ENCODE measurements around the gene IQSEC1. TPM values are rescaled to one million over a fixed set of nuclear protein-coding genes. Genes with fewer than 3 reads are reported as not detected.

IQSEC1 gene
- polyA plus RNA-seq, 1 experiment = 3.6 TPM

GRCh38 chr3:12948891-12949711 is 124.1 kb downstream of the IQSEC1 start:
- ChIA-PET CTCF (interaction anchor here (1.3 kb wide), 1 partner anchor 46 kb away, joined by 3 read pairs; no protein-coding TSS in a partner anchor), POLR2A (no interaction called here)
- Histone ChIP-seq H3K9me3 (ENCODE audit: control insufficient read depth, insufficient read depth, low read length) (no peaks in the 10 kb centered on the region), H3K27ac (ENCODE audit: low read depth, low read length) (no peak overlapping the region), H3K4me3 (ENCODE audit: low read depth, low read length) (no peak overlapping the region), H3K27me3 (ENCODE audit: control insufficient read depth, insufficient read depth, low read length) (no peaks in the 10 kb centered on the region)
- DNase-seq (ENCODE audit: low read depth, low spot score) = no peak
- TF ChIP-seq CTCF (IDR thresholded peaks at IDR 0.05; ENCODE audit: low read depth, low read length) = no peak

GRCh38 chr3:12948371-12948770 is 124.9 kb downstream of the IQSEC1 start:
- TF ChIP-seq CTCF (IDR thresholded peaks at IDR 0.05; ENCODE audit: low read depth, low read length) = no peak
- no peak for DNase-seq (ENCODE audit: low read depth, low spot score)
- H3K27ac ChIP-seq (ENCODE audit: low read depth, low read length) = peak overlapping the region; percentile 52
- CTCF ChIA-PET = interaction anchor here (0.9 kb wide), 1 partner anchor 11 kb away, joined by 4 read pairs; no protein-coding TSS in a partner anchor
- no peaks in the 10 kb centered on the region for H3K9me3 ChIP-seq (ENCODE audit: control insufficient read depth, insufficient read depth, low read length)
- H3K27me3 ChIP-seq (ENCODE audit: control insufficient read depth, insufficient read depth, low read length) = no peaks in the 10 kb centered on the region
- H3K4me3 ChIP-seq (ENCODE audit: low read depth, low read length) = no peak overlapping the region
- POLR2A ChIA-PET = no interaction called here

GRCh38 chr3:12947504-12948369 is 125.5 kb downstream of the IQSEC1 start:
- no peak overlapping the region for H3K4me3 ChIP-seq (ENCODE audit: low read depth, low read length)
- H3K27ac ChIP-seq (ENCODE audit: low read depth, low read length) = peak overlapping the region; percentile 52
- ChIA-PET CTCF (interaction anchor here (0.9 kb wide), 2 partner anchors 11 to 36 kb away, joined by 4 read pairs; no protein-coding TSS in a partner anchor), POLR2A (no interaction called here)
- H3K9me3 ChIP-seq (ENCODE audit: control insufficient read depth, insufficient read depth, low read length) = no peaks in the 10 kb centered on the region
- DNase-seq (ENCODE audit: low read depth, low spot score) = peak; percentile 29
- H3K27me3 ChIP-seq (ENCODE audit: control insufficient read depth, insufficient read depth, low read length) = no peaks in the 10 kb centered on the region
- TF ChIP-seq CTCF (IDR thresholded peaks at IDR 0.05; ENCODE audit: low read depth, low read length) = peak; percentile 25

GRCh38 chr3:12946649-12947316 is 126.4 kb downstream of the IQSEC1 start:
- DNase-seq (ENCODE audit: low read depth, low spot score) = no peak
- Histone ChIP-seq H3K9me3 (ENCODE audit: control insufficient read depth, insufficient read depth, low read length) (no peaks in the 10 kb centered on the region), H3K27me3 (ENCODE audit: control insufficient read depth, insufficient read depth, low read length) (no peaks in the 10 kb centered on the region), H3K4me3 (ENCODE audit: low read depth, low read length) (no peak overlapping the region), H3K27ac (ENCODE audit: low read depth, low read length) (no peak overlapping the region)
- POLR2A ChIA-PET = no interaction called here
- CTCF ChIA-PET = interaction anchor here (0.9 to 1.2 kb wide), 2 partner anchors 37 kb away, joined by 3 to 4 read pairs; no protein-coding TSS in a partner anchor
- no peak for TF ChIP-seq CTCF (IDR thresholded peaks at IDR 0.05; ENCODE audit: low read depth, low read length)

All from AG04450 (cell line).